ENCODE results near the gene SLC8A3.
A peak's percentile ranks its signal among the peaks of the same experiment; 100 is the strongest.

Gene SLC8A3

GRCh38 chr14:70201994-70202393, 13.2 kb upstream of the SLC8A3 start:
- H3K27ac ChIP-seq (ENCODE audit: low read depth in 2 of 2, low read length in 2 of 2), result no peak overlapping the region

GRCh38 chr14:70193396-70193795, 4.6 kb upstream of the SLC8A3 start:
- H3K9me3 ChIP-seq (ENCODE audit: control insufficient read depth in 2 of 2, low read length in 2 of 2), result no peaks in the 10 kb centered on the region
- no peak overlapping the region for H3K9ac ChIP-seq (ENCODE audit: low read depth in 1 of 2, low read length in 2 of 2)
- peaks cover 16 to 22% of the 10 kb centered on the region in 2 donors for H3K27me3 ChIP-seq (ENCODE audit: control insufficient read depth in 2 of 2, insufficient read depth in 2 of 2, low read length in 2 of 2)
- H3K4me1 ChIP-seq (ENCODE audit: control insufficient read depth in 2 of 2, insufficient read depth in 2 of 2, low read length in 2 of 2), result no peaks in the 10 kb centered on the region
- no peak overlapping the region for H3K27ac ChIP-seq (ENCODE audit: low read depth in 2 of 2, low read length in 2 of 2)
- H3K36me3 ChIP-seq (ENCODE audit: control insufficient read depth in 2 of 2, insufficient read depth in 2 of 2, low read length in 2 of 2), result no peaks in the 10 kb centered on the region
- H3K4me3 ChIP-seq (ENCODE audit: low read length in 2 of 2), result no peak overlapping the region

More at GRCh38 chr14:70201994-70202393, 13.2 kb upstream of the SLC8A3 start:
- Histone ChIP-seq H3K4me1 (ENCODE audit: control insufficient read depth in 2 of 2, insufficient read depth in 2 of 2, low read length in 2 of 2) (no peaks in the 10 kb centered on the region), H3K27me3 (ENCODE audit: control insufficient read depth in 2 of 2, insufficient read depth in 2 of 2, low read length in 2 of 2) (peaks cover 0 to 6% of the 10 kb centered on the region in 2 donors), H3K9me3 (ENCODE audit: control insufficient read depth in 2 of 2, low read length in 2 of 2) (no peaks in the 10 kb centered on the region), H3K9ac (ENCODE audit: low read depth in 1 of 2, low read length in 2 of 2) (no peak overlapping the region), H3K4me3 (ENCODE audit: low read length in 2 of 2) (no peak overlapping the region), H3K36me3 (ENCODE audit: control insufficient read depth in 2 of 2, insufficient read depth in 2 of 2, low read length in 2 of 2) (no peaks in the 10 kb centered on the region)

- H3K9me3 ChIP-seq (ENCODE audit: control insufficient read depth in 2 of 2, low read length in 2 of 2), result no peaks in the 10 kb centered on the region
- H3K27me3 ChIP-seq (ENCODE audit: control insufficient read depth in 2 of 2, insufficient read depth in 2 of 2, low read length in 2 of 2), result peaks cover 19 to 22% of the 10 kb centered on the region in 2 donors
- H3K4me1 ChIP-seq (ENCODE audit: control insufficient read depth in 2 of 2, insufficient read depth in 2 of 2, low read length in 2 of 2), result peaks cover under 1 to 1% of the 10 kb centered on the region in 2 donors
- H3K27ac ChIP-seq (ENCODE audit: low read depth in 2 of 2, low read length in 2 of 2), result no peak overlapping the region
- H3K36me3 ChIP-seq (ENCODE audit: control insufficient read depth in 2 of 2, insufficient read depth in 2 of 2, low read length in 2 of 2), result no peaks in the 10 kb centered on the region
- H3K4me3 ChIP-seq (ENCODE audit: low read length in 2 of 2), result no peak overlapping the region
- H3K9ac ChIP-seq (ENCODE audit: low read depth in 1 of 2, low read length in 2 of 2), result no peak overlapping the region
Measured at GRCh38 chr14:70192915-70193314, 4.2 kb upstream of the SLC8A3 start.

GRCh38 chr14:70190156-70190555, 1.4 kb upstream of the SLC8A3 start:
- Histone ChIP-seq H3K36me3 (ENCODE audit: control insufficient read depth in 2 of 2, insufficient read depth in 2 of 2, low read length in 2 of 2) (no peaks in the 10 kb centered on the region), H3K4me1 (ENCODE audit: control insufficient read depth in 2 of 2, insufficient read depth in 2 of 2, low read length in 2 of 2) (peaks cover 3 to 4% of the 10 kb centered on the region in 2 donors), H3K27ac (ENCODE audit: low read depth in 2 of 2, low read length in 2 of 2) (no peak overlapping the region), H3K9ac (ENCODE audit: low read depth in 1 of 2, low read length in 2 of 2) (no peak overlapping the region), H3K4me3 (ENCODE audit: low read length in 2 of 2) (no peak overlapping the region), H3K27me3 (ENCODE audit: control insufficient read depth in 2 of 2, insufficient read depth in 2 of 2, low read length in 2 of 2) (peaks cover 34 to 35% of the 10 kb centered on the region in 2 donors), H3K9me3 (ENCODE audit: control insufficient read depth in 2 of 2, low read length in 2 of 2) (no peaks in the 10 kb centered on the region)

GRCh38 chr14:70189456-70190077, 816 bp upstream of the SLC8A3 start:
- Histone ChIP-seq H3K27me3 (ENCODE audit: control insufficient read depth in 2 of 2, insufficient read depth in 2 of 2, low read length in 2 of 2) (peaks cover 34 to 35% of the 10 kb centered on the region in 2 donors), H3K36me3 (ENCODE audit: control insufficient read depth in 2 of 2, insufficient read depth in 2 of 2, low read length in 2 of 2) (no peaks in the 10 kb centered on the region)

GRCh38 chr14:70188322-70188658, 461 bp downstream of the SLC8A3 start:
- Histone ChIP-seq H3K4me3 (ENCODE audit: low read length in 2 of 2) (peak overlapping the region; percentile 45 to 50), H3K9me3 (ENCODE audit: control insufficient read depth in 2 of 2, low read length in 2 of 2) (no peaks in the 10 kb centered on the region), H3K4me1 (ENCODE audit: control insufficient read depth in 2 of 2, insufficient read depth in 2 of 2, low read length in 2 of 2) (peaks cover 3 to 4% of the 10 kb centered on the region in 2 donors), H3K27ac (ENCODE audit: low read depth in 2 of 2, low read length in 2 of 2) (no peak overlapping the region), H3K9ac (ENCODE audit: low read depth in 1 of 2, low read length in 2 of 2) (no peak overlapping the region), H3K36me3 (ENCODE audit: control insufficient read depth in 2 of 2, insufficient read depth in 2 of 2, low read length in 2 of 2) (no peaks in the 10 kb centered on the region), H3K27me3 (ENCODE audit: control insufficient read depth in 2 of 2, insufficient read depth in 2 of 2, low read length in 2 of 2) (peaks cover 34 to 39% of the 10 kb centered on the region in 2 donors)

More at GRCh38 chr14:70189456-70190077, 816 bp upstream of the SLC8A3 start:
- no peak overlapping the region for H3K9ac ChIP-seq (ENCODE audit: low read depth in 1 of 2, low read length in 2 of 2)
- peaks cover 3 to 4% of the 10 kb centered on the region in 2 donors for H3K4me1 ChIP-seq (ENCODE audit: control insufficient read depth in 2 of 2, insufficient read depth in 2 of 2, low read length in 2 of 2)
- H3K4me3 ChIP-seq (ENCODE audit: low read length in 2 of 2), result no peak overlapping the region
- no peak overlapping the region for H3K27ac ChIP-seq (ENCODE audit: low read depth in 2 of 2, low read length in 2 of 2)
- H3K9me3 ChIP-seq (ENCODE audit: control insufficient read depth in 2 of 2, low read length in 2 of 2), result no peaks in the 10 kb centered on the region

- H3K4me3 ChIP-seq (ENCODE audit: low read length in 2 of 2), result peak overlapping the region; percentile 45 to 50
- no peaks in the 10 kb centered on the region for H3K36me3 ChIP-seq (ENCODE audit: control insufficient read depth in 2 of 2, insufficient read depth in 2 of 2, low read length in 2 of 2)
- no peaks in the 10 kb centered on the region for H3K9me3 ChIP-seq (ENCODE audit: control insufficient read depth in 2 of 2, low read length in 2 of 2)
- peaks cover 3 to 4% of the 10 kb centered on the region in 2 donors for H3K4me1 ChIP-seq (ENCODE audit: control insufficient read depth in 2 of 2, insufficient read depth in 2 of 2, low read length in 2 of 2)
- H3K9ac ChIP-seq (ENCODE audit: low read depth in 1 of 2, low read length in 2 of 2), result no peak overlapping the region
- peaks cover 34 to 39% of the 10 kb centered on the region in 2 donors for H3K27me3 ChIP-seq (ENCODE audit: control insufficient read depth in 2 of 2, insufficient read depth in 2 of 2, low read length in 2 of 2)
- no peak overlapping the region for H3K27ac ChIP-seq (ENCODE audit: low read depth in 2 of 2, low read length in 2 of 2)
Measured at GRCh38 chr14:70186900-70187451, 1.8 kb downstream of the SLC8A3 start.

GRCh38 chr14:70183991-70184390, 4.8 kb downstream of the SLC8A3 start:
- Histone ChIP-seq H3K36me3 (ENCODE audit: control insufficient read depth in 2 of 2, insufficient read depth in 2 of 2, low read length in 2 of 2) (no peaks in the 10 kb centered on the region), H3K27me3 (ENCODE audit: control insufficient read depth in 2 of 2, insufficient read depth in 2 of 2, low read length in 2 of 2) (peaks cover 20 to 23% of the 10 kb centered on the region in 2 donors), H3K4me3 (ENCODE audit: low read length in 2 of 2) (no peak overlapping the region), H3K4me1 (ENCODE audit: control insufficient read depth in 2 of 2, insufficient read depth in 2 of 2, low read length in 2 of 2) (peaks cover 3 to 4% of the 10 kb centered on the region in 2 donors), H3K9me3 (ENCODE audit: control insufficient read depth in 2 of 2, low read length in 2 of 2) (no peaks in the 10 kb centered on the region), H3K9ac (ENCODE audit: low read depth in 1 of 2, low read length in 2 of 2) (no peak overlapping the region), H3K27ac (ENCODE audit: low read depth in 2 of 2, low read length in 2 of 2) (no peak overlapping the region)

GRCh38 chr14:70181276-70181675, 7.5 kb downstream of the SLC8A3 start:
- Histone ChIP-seq H3K9me3 (ENCODE audit: control insufficient read depth in 2 of 2, low read length in 2 of 2) (no peaks in the 10 kb centered on the region), H3K4me3 (ENCODE audit: low read length in 2 of 2) (no peak overlapping the region), H3K4me1 (ENCODE audit: control insufficient read depth in 2 of 2, insufficient read depth in 2 of 2, low read length in 2 of 2) (no peaks in the 10 kb centered on the region), H3K9ac (ENCODE audit: low read depth in 1 of 2, low read length in 2 of 2) (no peak overlapping the region), H3K36me3 (ENCODE audit: control insufficient read depth in 2 of 2, insufficient read depth in 2 of 2, low read length in 2 of 2) (no peaks in the 10 kb centered on the region), H3K27me3 (ENCODE audit: control insufficient read depth in 2 of 2, insufficient read depth in 2 of 2, low read length in 2 of 2) (peaks cover 3 to 10% of the 10 kb centered on the region in 2 donors), H3K27ac (ENCODE audit: low read depth in 2 of 2, low read length in 2 of 2) (no peak overlapping the region)

GRCh38 chr14:70180718-70181117, 8.0 kb downstream of the SLC8A3 start:
- H3K27ac ChIP-seq (ENCODE audit: low read depth in 2 of 2, low read length in 2 of 2), result no peak overlapping the region
- H3K9me3 ChIP-seq (ENCODE audit: control insufficient read depth in 2 of 2, low read length in 2 of 2), result no peaks in the 10 kb centered on the region
- no peaks in the 10 kb centered on the region for H3K4me1 ChIP-seq (ENCODE audit: control insufficient read depth in 2 of 2, insufficient read depth in 2 of 2, low read length in 2 of 2)
- H3K36me3 ChIP-seq (ENCODE audit: control insufficient read depth in 2 of 2, insufficient read depth in 2 of 2, low read length in 2 of 2), result no peaks in the 10 kb centered on the region
- no peak overlapping the region for H3K9ac ChIP-seq (ENCODE audit: low read depth in 1 of 2, low read length in 2 of 2)
- peaks cover 3 to 10% of the 10 kb centered on the region in 2 donors for H3K27me3 ChIP-seq (ENCODE audit: control insufficient read depth in 2 of 2, insufficient read depth in 2 of 2, low read length in 2 of 2)
- no peak overlapping the region for H3K4me3 ChIP-seq (ENCODE audit: low read length in 2 of 2)
